Erythroblast (primary cell): Measurements from ENCODE around the gene TPX2.

ENCODE experiments used
- DNase-seq, 2 experiments: peaks; one replicate each; lab custom pipeline; 2025; lab: John Stamatoyannopoulos, UW
- GATA1 ChIP-seq: IDR thresholded peaks from 2 replicates; pipeline ENCODE4 v1.6.1; 2011; ENCODE audit warnings: low read depth, mild to moderate bottlenecking, control low read depth, low read length, moderate library complexity
- POLR2A ChIP-seq: IDR thresholded peaks from 2 replicates; pipeline ENCODE4 v1.6.1; 2011; ENCODE audit warnings: mild to moderate bottlenecking, low read length

The TPX2 gene

GRCh38 chr20:31830406-31830981 lies 91.4 kb downstream of the TPX2 start:
- no peak for DNase-seq
- TF ChIP-seq POLR2A (no peak), GATA1 (no peak)

GRCh38 chr20:31831211-31831610 lies 92.1 kb downstream of the TPX2 start:
- DNase-seq: no peak
- TF ChIP-seq POLR2A (no peak), GATA1 (no peak)

- no peak for DNase-seq
- TF ChIP-seq GATA1: no peak
- TF ChIP-seq POLR2A: no peak
Measured at GRCh38 chr20:31831771-31832306, 92.7 kb downstream of the TPX2 start.

GRCh38 chr20:31833130-31833930 lies 94.2 kb downstream of the TPX2 start:
- TF ChIP-seq GATA1 (no peak), POLR2A (no peak)
- peak; percentile 55 to 73 for DNase-seq

GRCh38 chr20:31833931-31834521 lies 94.9 kb downstream of the TPX2 start:
- no peak for DNase-seq
- TF ChIP-seq GATA1 (no peak), POLR2A (no peak)

- TF ChIP-seq POLR2A (no peak), GATA1 (no peak)
- no peak for DNase-seq
Measured at GRCh38 chr20:31835554-31835953, 96.5 kb downstream of the TPX2 start.

GRCh38 chr20:31835977-31836852 lies 97.1 kb downstream of the TPX2 start:
- DNase-seq: peak; percentile 28 to 55
- TF ChIP-seq POLR2A (no peak), GATA1 (no peak)

GRCh38 chr20:31836853-31837608 lies 97.9 kb downstream of the TPX2 start:
- no peak for DNase-seq
- TF ChIP-seq POLR2A: no peak
- TF ChIP-seq GATA1: no peak

GRCh38 chr20:31837896-31838397 lies 98.9 kb downstream of the TPX2 start:
- TF ChIP-seq GATA1 (no peak), POLR2A (no peak)
- no peak for DNase-seq

GRCh38 chr20:31838646-31839292 lies 99.7 kb downstream of the TPX2 start:
- no peak for DNase-seq
- no peak for TF ChIP-seq POLR2A
- TF ChIP-seq GATA1: no peak

GRCh38 chr20:31839782-31840487 lies 100.8 kb downstream of the TPX2 start:
- no peak for DNase-seq
- TF ChIP-seq GATA1 (no peak), POLR2A (no peak)
